Astrocyte of the spinal cord (primary cell): ENCODE data around the gene LYST.
A peak's percentile ranks its signal among the peaks of the same experiment; 100 is the strongest.

Source experiments
- DNase-seq: peaks from one replicate; pipeline ENCODE4 v3.0.0; 2011; ENCODE audit warnings: low read depth, low spot score
- H3K4me3 ChIP-seq: 2 replicates; pipeline ENCODE4 v1.5.1; 2011; ENCODE audit warnings: low read depth, mild to moderate bottlenecking, low read length, moderate library complexity
- in situ Hi-C: cut with HindIII; loops from 2 replicates; pipeline ENCODE4 v1.10.0; 2017; ENCODE audit warnings: low sequenced_read_pairs
- TF ChIP-seq, protein P1 (sequence below): IDR thresholded peaks from 2 replicates; pipeline ENCODE4 v1.5.1; 2012; ENCODE audit warnings: low read depth, mild to moderate bottlenecking, low read length, inconsistent platforms

LYST gene

DNA sequence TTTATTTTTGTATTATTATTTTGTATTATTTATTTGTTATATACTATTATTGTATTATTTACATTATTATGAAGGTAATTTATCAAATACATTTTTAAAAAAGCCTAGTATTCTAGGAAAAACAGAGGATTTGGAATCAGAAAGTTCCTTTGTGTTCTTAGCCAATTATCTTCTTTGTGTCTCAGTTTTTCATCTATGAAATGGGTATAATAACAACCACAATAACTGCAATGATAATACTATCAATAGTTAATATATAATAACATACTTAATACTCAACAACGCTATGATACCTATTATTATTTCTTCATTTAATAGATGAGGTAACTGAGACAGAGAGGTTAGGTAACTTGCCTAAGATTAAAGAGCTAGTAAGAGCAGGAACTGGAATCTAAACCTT is 136.7 kb downstream of the LYST start:
- no peak overlapping the region for H3K4me3 ChIP-seq
- in situ Hi-C loops: no loop called here
- TF ChIP-seq, protein P1, sequence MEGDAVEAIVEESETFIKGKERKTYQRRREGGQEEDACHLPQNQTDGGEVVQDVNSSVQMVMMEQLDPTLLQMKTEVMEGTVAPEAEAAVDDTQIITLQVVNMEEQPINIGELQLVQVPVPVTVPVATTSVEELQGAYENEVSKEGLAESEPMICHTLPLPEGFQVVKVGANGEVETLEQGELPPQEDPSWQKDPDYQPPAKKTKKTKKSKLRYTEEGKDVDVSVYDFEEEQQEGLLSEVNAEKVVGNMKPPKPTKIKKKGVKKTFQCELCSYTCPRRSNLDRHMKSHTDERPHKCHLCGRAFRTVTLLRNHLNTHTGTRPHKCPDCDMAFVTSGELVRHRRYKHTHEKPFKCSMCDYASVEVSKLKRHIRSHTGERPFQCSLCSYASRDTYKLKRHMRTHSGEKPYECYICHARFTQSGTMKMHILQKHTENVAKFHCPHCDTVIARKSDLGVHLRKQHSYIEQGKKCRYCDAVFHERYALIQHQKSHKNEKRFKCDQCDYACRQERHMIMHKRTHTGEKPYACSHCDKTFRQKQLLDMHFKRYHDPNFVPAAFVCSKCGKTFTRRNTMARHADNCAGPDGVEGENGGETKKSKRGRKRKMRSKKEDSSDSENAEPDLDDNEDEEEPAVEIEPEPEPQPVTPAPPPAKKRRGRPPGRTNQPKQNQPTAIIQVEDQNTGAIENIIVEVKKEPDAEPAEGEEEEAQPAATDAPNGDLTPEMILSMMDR: no peak
- no peak for DNase-seq

DNA sequence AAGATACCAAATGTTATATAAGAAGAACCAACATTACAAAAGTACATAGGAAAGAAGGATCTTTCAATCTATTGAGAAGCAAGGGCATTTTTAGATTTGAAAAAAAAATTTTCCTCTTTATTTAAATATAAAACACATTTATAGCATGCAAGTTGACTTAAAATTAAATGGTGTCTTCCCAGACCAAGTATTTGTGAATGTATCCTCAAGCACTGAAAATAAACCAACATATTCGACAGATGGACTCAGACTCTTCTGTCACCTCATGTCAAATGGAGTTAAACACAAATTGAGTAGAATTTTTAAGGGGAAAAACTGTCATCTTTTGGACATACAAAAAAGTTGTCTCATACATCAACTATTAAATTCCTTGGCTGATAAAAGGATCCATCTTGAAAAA is 140.1 kb downstream of the LYST start:
- DNase-seq: no peak
- TF ChIP-seq, protein P1: no peak
- in situ Hi-C loops: no loop called here
- H3K4me3 ChIP-seq: no peak overlapping the region

DNA sequence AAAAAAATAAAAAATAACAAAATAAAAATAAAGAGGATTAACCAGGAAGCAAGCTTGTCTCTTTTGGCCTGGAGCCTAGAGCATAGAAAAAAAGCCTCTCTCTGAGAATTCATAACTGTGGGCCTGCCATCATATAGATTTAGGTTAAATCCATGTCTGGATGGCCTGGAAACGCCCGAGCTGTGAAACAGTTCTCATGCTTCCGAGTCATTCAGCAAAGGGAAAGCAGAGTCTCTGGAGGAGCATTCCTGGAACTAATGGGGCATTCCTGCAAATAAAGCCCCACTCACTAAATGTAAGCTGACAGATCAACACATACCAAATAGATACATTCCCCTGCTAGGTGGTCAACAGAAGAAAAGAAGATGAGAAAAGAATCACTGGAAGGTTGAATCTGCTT is 141.3 kb downstream of the LYST start:
- no peak overlapping the region for H3K4me3 ChIP-seq
- in situ Hi-C loops: no loop called here
- no peak for DNase-seq
- TF ChIP-seq, protein P1: no peak

DNA sequence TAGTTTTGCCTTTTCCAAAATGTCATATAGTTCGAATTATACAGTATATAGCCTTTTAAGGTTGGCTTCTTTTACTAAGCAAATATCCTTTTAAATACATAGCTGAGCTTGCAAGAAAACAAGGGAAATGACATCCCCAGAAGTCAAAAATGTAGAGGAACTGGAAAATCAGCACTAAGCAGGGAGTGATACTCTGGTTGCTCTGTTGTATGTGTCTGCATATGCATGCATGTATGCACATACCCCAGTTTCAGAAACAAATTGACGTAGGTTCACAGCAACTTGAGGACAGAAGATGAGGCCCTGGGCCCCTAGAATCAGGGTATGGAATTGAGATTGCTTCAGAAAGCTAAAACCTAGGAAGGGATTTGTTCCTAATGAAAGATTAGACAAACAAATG is 142.0 kb downstream of the LYST start:
- DNase-seq: no peak
- in situ Hi-C loops: no loop called here
- TF ChIP-seq, protein P1: no peak
- no peak overlapping the region for H3K4me3 ChIP-seq

DNA sequence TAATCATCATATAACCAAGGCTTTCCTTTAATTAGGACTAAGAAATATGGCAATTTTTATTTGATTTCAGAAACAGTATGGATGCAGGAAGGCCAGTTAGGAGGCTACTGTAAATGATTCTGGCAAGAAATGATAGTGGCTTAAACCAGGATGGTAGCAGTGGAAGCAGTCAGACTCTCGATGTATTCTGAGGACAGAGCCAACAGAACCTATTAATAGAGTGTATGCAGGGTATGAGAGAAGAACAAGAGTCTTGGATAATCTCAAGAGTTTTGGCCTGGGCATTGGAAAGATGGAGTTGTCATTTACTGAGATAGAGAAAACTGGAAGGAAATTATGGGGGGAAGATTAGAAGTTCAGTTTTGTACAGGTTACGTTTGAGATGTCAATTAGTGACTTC is 143.8 kb downstream of the LYST start:
- DNase-seq: no peak
- H3K4me3 ChIP-seq: no peak overlapping the region
- TF ChIP-seq, protein P1: no peak
- in situ Hi-C loops: no loop called here

DNA sequence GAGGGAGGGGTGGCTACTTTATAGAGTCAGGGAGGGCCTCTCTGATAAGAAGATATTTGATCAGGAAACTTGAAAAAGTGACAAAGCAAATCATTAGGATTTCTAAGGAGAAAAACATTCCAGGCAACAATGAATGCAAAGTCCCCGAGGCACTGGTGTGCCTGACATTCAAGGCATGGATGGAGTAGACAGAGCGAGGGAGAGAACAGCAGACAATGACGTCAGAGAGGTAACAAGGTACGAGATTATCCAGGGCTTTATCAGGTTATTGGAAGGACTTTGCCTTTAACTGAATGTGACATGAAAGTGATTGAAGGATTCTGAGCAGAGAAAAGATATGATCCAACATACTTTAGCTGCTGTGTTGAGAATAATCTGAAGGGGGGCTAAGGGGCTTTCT is 144.7 kb downstream of the LYST start:
- H3K4me3 ChIP-seq: no peak overlapping the region
- DNase-seq: no peak
- in situ Hi-C loops: no loop called here
- TF ChIP-seq, protein P1: no peak

DNA sequence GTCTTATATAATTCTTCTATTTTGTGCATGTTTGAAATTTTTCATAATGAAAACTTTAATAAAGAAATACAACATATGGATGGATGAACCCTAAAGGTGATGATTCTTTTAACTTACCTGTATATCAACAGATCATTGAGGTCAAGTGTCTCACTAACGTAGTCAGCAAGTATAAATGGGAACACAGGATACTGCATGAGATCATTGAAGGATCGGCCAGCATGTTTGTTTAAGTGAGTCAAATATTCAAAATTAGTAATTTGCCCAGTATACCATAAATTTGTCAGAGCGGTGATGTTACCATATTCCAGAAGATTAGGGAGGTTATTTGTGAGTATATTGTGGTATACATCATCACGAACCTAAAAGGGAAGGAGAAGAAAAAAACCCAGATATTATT is 146.2 kb downstream of the LYST start:
- no peak overlapping the region for H3K4me3 ChIP-seq
- DNase-seq: peak; percentile 10
- TF ChIP-seq, protein P1: no peak
- in situ Hi-C loops: no loop called here
